Type B pancreatic cell (in vitro differentiated cells): Measurements from ENCODE around the gene EVI2B. TPM values are rescaled to one million over a fixed set of nuclear protein-coding genes. Genes with fewer than 3 reads are reported as not detected.
A peak's percentile ranks its signal among the peaks of the same experiment; 100 is the strongest.

Experiments used
- DNase-seq: peaks from one replicate; pipeline ENCODE4 v3.0.0; 2021; ENCODE audit warnings: mixed read lengths; ENCODE audit not compliant: unreplicated experiment; ENCODE audit errors: extremely low spot score
- H3K27ac Mint-ChIP-seq: 2 replicates; pipeline ENCODE4 v1.8.0; 2021; ENCODE audit warnings: mild to moderate bottlenecking, mixed read lengths
- H3K27me3 Mint-ChIP-seq: 2 replicates; pipeline ENCODE4 v1.8.0; 2021; ENCODE audit warnings: mixed read lengths
- H3K36me3 Mint-ChIP-seq: 2 replicates; pipeline ENCODE4 v1.8.0; 2021; ENCODE audit warnings: mixed read lengths
- H3K4me1 Mint-ChIP-seq: one replicate; pipeline ENCODE4 v1.8.0; 2021; ENCODE audit warnings: mixed read lengths; ENCODE audit not compliant: unreplicated experiment
- H3K4me3 Mint-ChIP-seq: 2 replicates; pipeline ENCODE4 v1.8.0; 2021; ENCODE audit warnings: mild to moderate bottlenecking, mixed read lengths
- H3K9me3 Mint-ChIP-seq: 2 replicates; pipeline ENCODE4 v1.8.0; 2021; ENCODE audit warnings: mixed read lengths
- CTCF ChIP-seq: fragments of 200-600 bp; sonication (generic); conservative IDR thresholded peaks from 2 replicates; pipeline ENCODE4 v1.5.0; 2021; ENCODE audit warnings: antibody characterized with exemption, mild to moderate bottlenecking
- total RNA-seq: library from RNA; stranded (reverse); gene quantifications from 2 replicates; pipeline ENCODE4 v1.2.1, GENCODE V29; 2021; ENCODE audit warnings: low replicate concordance

EVI2B gene
- total RNA-seq, 1 donor from 2014 or later = not detected

GRCh38 chr17:31339906-31340661 is 26.2 kb upstream of the EVI2B start:
- Mint-ChIP-seq H3K9me3 (no peaks in the 10 kb centered on the region), H3K4me3 (no peak overlapping the region), H3K36me3 (peaks cover 15% of the 10 kb centered on the region), H3K4me1 (no peaks in the 10 kb centered on the region), H3K27me3 (no peaks in the 10 kb centered on the region), H3K27ac (no peak overlapping the region)
- no peak for DNase-seq
- no peak for TF ChIP-seq CTCF

- peak overlapping the region; percentile 38 for H3K27ac Mint-ChIP-seq
- no peaks in the 10 kb centered on the region for H3K27me3 Mint-ChIP-seq
- TF ChIP-seq CTCF = no peak
- H3K4me1 Mint-ChIP-seq = no peaks in the 10 kb centered on the region
- no peak for DNase-seq
- H3K36me3 Mint-ChIP-seq = peaks cover 16% of the 10 kb centered on the region
- no peaks in the 10 kb centered on the region for H3K9me3 Mint-ChIP-seq
- H3K4me3 Mint-ChIP-seq = no peak overlapping the region
Measured at GRCh38 chr17:31329221-31329620, 15.4 kb upstream of the EVI2B start.

GRCh38 chr17:31328160-31328535 is 14.3 kb upstream of the EVI2B start:
- H3K4me1 Mint-ChIP-seq = no peaks in the 10 kb centered on the region
- DNase-seq = no peak
- peaks cover 20% of the 10 kb centered on the region for H3K36me3 Mint-ChIP-seq
- H3K27ac Mint-ChIP-seq = no peak overlapping the region
- no peaks in the 10 kb centered on the region for H3K27me3 Mint-ChIP-seq
- no peak for TF ChIP-seq CTCF
- H3K9me3 Mint-ChIP-seq = no peaks in the 10 kb centered on the region
- H3K4me3 Mint-ChIP-seq = no peak overlapping the region

- Mint-ChIP-seq H3K4me3 (no peak overlapping the region), H3K4me1 (no peaks in the 10 kb centered on the region), H3K27ac (no peak overlapping the region), H3K27me3 (no peaks in the 10 kb centered on the region), H3K9me3 (no peaks in the 10 kb centered on the region), H3K36me3 (peaks cover 20% of the 10 kb centered on the region)
- no peak for TF ChIP-seq CTCF
- no peak for DNase-seq
Measured at GRCh38 chr17:31327534-31328159, 13.8 kb upstream of the EVI2B start.

GRCh38 chr17:31323551-31323950 is 9.7 kb upstream of the EVI2B start:
- Mint-ChIP-seq H3K9me3 (no peaks in the 10 kb centered on the region), H3K4me3 (no peak overlapping the region), H3K36me3 (peaks cover 17% of the 10 kb centered on the region), H3K27me3 (no peaks in the 10 kb centered on the region), H3K27ac (no peak overlapping the region), H3K4me1 (no peaks in the 10 kb centered on the region)
- no peak for TF ChIP-seq CTCF
- DNase-seq = no peak
